Breast epithelium (tissue), 4 donors: Measurements from ENCODE around the gene ASB2. TPM values are rescaled to one million over a fixed set of nuclear protein-coding genes. Genes with fewer than 3 reads are reported as not detected.

Experiments used
- DNase-seq, 2 donors: peaks; one replicate each; pipeline ENCODE4 v3.0.0-alpha.2; 2019; ENCODE audit warnings: low spot score in 2 of 2
- H3K27ac ChIP-seq, 2 donors: fragments of 200-600 bp; sonication (generic) in 1 of 2; one replicate each; pipeline ENCODE4 v1.5.1; 2016 to 2019; ENCODE audit warnings: mild to moderate bottlenecking in 1 of 2
- H3K27me3 ChIP-seq, 2 donors: fragments of 200-600 bp; sonication (generic) in 1 of 2; one replicate each; pipeline versions ENCODE4 v1.5.1 to v1.6.0; 2017 to 2019; ENCODE audit warnings: control low read depth in 1 of 2, mild to moderate bottlenecking in 1 of 2
- H3K36me3 ChIP-seq: fragments of 200-600 bp; one replicate; pipeline ENCODE4 v1.5.1; 2019
- H3K4me1 ChIP-seq, 2 donors: fragments of 200-600 bp; sonication (generic); one replicate each; pipeline ENCODE4 v1.5.1; 2016 to 2019; ENCODE audit warnings: control low read depth in 1 of 2
- H3K4me3 ChIP-seq, 3 donors: fragments of 200-600 bp; sonication (generic); 1 replicate in 2 of 3; 2 replicates in 1 of 3; pipeline ENCODE4 v1.5.1; 2016 to 2019; ENCODE audit warnings: mild to moderate bottlenecking in 3 of 3, moderate library complexity in 2 of 3
- H3K9me3 ChIP-seq, 2 donors: fragments of 200-600 bp; sonication (generic) in 1 of 2; one replicate each; pipeline ENCODE4 v1.5.1; 2016 to 2019; ENCODE audit warnings: control low read depth in 1 of 2
- POLR2A ChIP-seq: fragments of 450-650 bp; IDR thresholded peaks from one replicate; pipeline ENCODE4 v1.6.1; 2016; ENCODE audit warnings: antibody characterized with exemption, mild to moderate bottlenecking, moderate library complexity
- POLR2AphosphoS5 ChIP-seq, 3 donors: sonication (generic); formaldehyde crosslinking; IDR thresholded peaks; one replicate each; pipeline ENCODE4 v1.6.1; 2017; ENCODE audit warnings: antibody characterized with exemption in 3 of 3
- intact Hi-C: fragments of 100-400 bp; cut with DNase I; formaldehyde crosslinking; loops from one replicate; pipeline ENCODE4 v1.15.1; 2023; ENCODE audit warnings: low total_unique reads
- total RNA-seq, 3 donors: library from RNA; depleted of rRNA; stranded (reverse); fragments of >200 nt; gene quantifications; one replicate each; pipeline ENCODE4 v1.1.0, GENCODE V29; 2016
- TF ChIP-seq, protein P1 (sequence below), 3 donors: fragments of 450-650 bp; IDR thresholded peaks; one replicate each; pipeline ENCODE4 v1.5.1; 2016 to 2017; ENCODE audit warnings: antibody characterized with exemption in 3 of 3, mild to moderate bottlenecking in 3 of 3, moderate library complexity in 3 of 3

ASB2 gene
- total RNA-seq, 3 donors from 2014 or later, result 1.3 to 2.0 TPM; not detected in 1

DNA sequence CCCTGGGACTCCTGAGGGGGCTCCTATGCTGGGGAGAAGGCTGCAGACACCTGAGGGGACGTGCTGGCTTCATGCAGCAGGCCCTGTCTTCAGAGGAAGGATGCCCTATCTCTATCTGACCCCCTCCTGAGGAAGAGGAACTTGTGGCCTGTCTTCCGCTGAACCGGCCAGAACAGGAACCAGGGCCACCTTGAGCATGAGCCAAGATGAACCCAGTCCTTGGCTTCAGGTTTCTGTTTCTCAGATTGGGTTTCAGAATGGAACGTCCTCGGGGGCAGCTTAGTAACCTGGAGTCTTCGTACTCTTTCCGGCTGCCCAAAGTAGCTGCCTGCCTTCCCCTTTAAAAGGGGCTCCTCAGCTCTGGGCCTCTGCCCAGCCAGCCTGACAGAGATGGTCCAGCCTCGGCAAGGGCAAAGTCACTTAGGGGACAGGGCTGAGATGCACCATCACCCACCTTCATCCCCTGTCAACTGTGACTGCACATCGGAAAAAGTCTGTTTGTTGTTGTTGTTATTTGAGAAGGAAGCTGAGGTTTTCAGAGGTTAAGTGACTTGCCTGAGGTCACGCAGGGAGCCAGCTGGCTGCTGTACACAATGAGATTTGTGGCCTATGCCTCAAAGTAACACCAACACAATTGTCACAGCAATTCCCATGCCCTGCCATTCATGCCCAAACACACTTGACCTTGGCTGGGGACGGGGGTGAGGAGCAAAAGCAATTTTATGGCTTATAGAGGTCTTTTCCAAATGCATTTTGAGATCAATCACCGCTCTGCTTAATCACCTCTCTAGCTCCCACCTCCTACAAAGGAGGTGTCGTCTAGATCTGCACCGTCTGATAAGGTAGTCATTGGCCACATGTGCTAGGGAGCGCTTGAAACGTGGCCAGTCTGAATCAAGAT is 13.4 kb downstream of the ASB2 start:
- H3K4me1 ChIP-seq, result no peaks in the 10 kb centered on the region
- H3K9me3 ChIP-seq, result no peaks in the 10 kb centered on the region

DNA sequence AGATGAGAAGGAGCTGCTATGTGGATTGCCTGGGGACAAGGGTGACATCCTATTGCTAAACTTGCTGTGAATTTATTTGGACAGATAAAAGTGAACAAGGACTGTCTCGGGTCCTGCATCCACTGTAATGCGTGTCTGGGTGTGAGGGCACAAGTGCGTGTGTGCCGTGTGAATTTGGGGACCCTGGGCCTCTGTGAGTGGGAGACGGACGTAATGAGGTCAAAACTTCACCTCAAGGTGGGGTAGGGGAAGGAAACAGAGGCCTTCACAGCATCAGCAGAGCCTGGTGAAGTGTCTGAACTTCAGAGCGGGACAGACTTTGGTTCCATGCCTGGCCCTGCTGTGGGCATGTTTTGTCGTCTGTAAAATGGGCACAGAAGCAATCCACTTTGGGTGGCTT is 14.8 kb downstream of the ASB2 start:
- Histone ChIP-seq H3K27ac (no peak overlapping the region), H3K36me3 (no peaks in the 10 kb centered on the region), H3K9me3 (no peaks in the 10 kb centered on the region), H3K27me3 (no peaks in the 10 kb centered on the region), H3K4me1 (no peaks in the 10 kb centered on the region), H3K4me3 (no peak overlapping the region)
- intact Hi-C loops, result no loop called here
- TF ChIP-seq, protein P1, sequence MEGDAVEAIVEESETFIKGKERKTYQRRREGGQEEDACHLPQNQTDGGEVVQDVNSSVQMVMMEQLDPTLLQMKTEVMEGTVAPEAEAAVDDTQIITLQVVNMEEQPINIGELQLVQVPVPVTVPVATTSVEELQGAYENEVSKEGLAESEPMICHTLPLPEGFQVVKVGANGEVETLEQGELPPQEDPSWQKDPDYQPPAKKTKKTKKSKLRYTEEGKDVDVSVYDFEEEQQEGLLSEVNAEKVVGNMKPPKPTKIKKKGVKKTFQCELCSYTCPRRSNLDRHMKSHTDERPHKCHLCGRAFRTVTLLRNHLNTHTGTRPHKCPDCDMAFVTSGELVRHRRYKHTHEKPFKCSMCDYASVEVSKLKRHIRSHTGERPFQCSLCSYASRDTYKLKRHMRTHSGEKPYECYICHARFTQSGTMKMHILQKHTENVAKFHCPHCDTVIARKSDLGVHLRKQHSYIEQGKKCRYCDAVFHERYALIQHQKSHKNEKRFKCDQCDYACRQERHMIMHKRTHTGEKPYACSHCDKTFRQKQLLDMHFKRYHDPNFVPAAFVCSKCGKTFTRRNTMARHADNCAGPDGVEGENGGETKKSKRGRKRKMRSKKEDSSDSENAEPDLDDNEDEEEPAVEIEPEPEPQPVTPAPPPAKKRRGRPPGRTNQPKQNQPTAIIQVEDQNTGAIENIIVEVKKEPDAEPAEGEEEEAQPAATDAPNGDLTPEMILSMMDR (IDR thresholded peaks at IDR 0.05), result no peak
- no peak for TF ChIP-seq POLR2A
- no peak for TF ChIP-seq POLR2AphosphoS5 (IDR thresholded peaks at IDR 0.05)
- no peak for DNase-seq

More for the DNA sequence above, 13.4 kb downstream of the ASB2 start:
- no peak for TF ChIP-seq POLR2AphosphoS5 (IDR thresholded peaks at IDR 0.05)
- TF ChIP-seq, protein P1 (IDR thresholded peaks at IDR 0.05), result no peak
- no peak for TF ChIP-seq POLR2A
- Histone ChIP-seq H3K36me3 (no peaks in the 10 kb centered on the region), H3K27ac (peak overlapping the region in 1 of 2 donors; percentile 55), H3K4me3 (no peak overlapping the region), H3K27me3 (no peaks in the 10 kb centered on the region)
- peak in 1 of 2 donors; percentile 28 for DNase-seq
- intact Hi-C loops, result no loop called here

GRCh38 chr14:93960774-93961438 is 15.5 kb downstream of the ASB2 start:
- no peak overlapping the region for H3K27ac ChIP-seq
- DNase-seq, result no peak
- no peaks in the 10 kb centered on the region for H3K27me3 ChIP-seq
- no peaks in the 10 kb centered on the region for H3K36me3 ChIP-seq
- no peaks in the 10 kb centered on the region for H3K9me3 ChIP-seq
- TF ChIP-seq POLR2A (no peak), POLR2AphosphoS5 (IDR thresholded peaks at IDR 0.05) (no peak)
- TF ChIP-seq, protein P1 (IDR thresholded peaks at IDR 0.05), result no peak
- H3K4me3 ChIP-seq, result no peak overlapping the region
- no peaks in the 10 kb centered on the region for H3K4me1 ChIP-seq
- intact Hi-C loops, result no loop called here

GRCh38 chr14:93960108-93960475 is 16.3 kb downstream of the ASB2 start:
- H3K36me3 ChIP-seq, result no peaks in the 10 kb centered on the region

More at GRCh38 chr14:93960108-93960475, 16.3 kb downstream of the ASB2 start:
- H3K4me3 ChIP-seq, result no peak overlapping the region
- H3K9me3 ChIP-seq, result no peaks in the 10 kb centered on the region
- peak overlapping the region in 1 of 2 donors; percentile 32 for H3K27ac ChIP-seq
- intact Hi-C loops, result no loop called here
- no peak for DNase-seq
- no peaks in the 10 kb centered on the region for H3K27me3 ChIP-seq
- H3K4me1 ChIP-seq, result no peaks in the 10 kb centered on the region
- TF ChIP-seq POLR2A, result no peak
- no peak for TF ChIP-seq POLR2AphosphoS5 (IDR thresholded peaks at IDR 0.05)
- TF ChIP-seq, protein P1 (IDR thresholded peaks at IDR 0.05), result no peak
